Upper lobe of left lung (tissue), 4 donors: ENCODE data around the gene SHROOM4.

ENCODE experiments used
- CTCF ChIP-seq, 6 experiments: fragments of 450-650 bp in 4 of 6; fragments of 200-600 bp in 2 of 6; sonication (generic) in 2 of 6; IDR thresholded peaks; one replicate each; pipeline ENCODE4 v1.5.1; 2016 to 2019; ENCODE audit warnings: antibody characterized with exemption in 6 of 6
- POLR2A ChIP-seq, 4 donors: fragments of 450-650 bp; IDR thresholded peaks; one replicate each; pipeline ENCODE4 v1.5.1; 2016 to 2017; ENCODE audit warnings: antibody characterized with exemption in 4 of 4, mild to moderate bottlenecking in 2 of 4
- POLR2AphosphoS5 ChIP-seq, 2 donors: sonication (generic); formaldehyde crosslinking; IDR thresholded peaks; one replicate each; pipeline ENCODE4 v1.5.1; 2017; ENCODE audit warnings: antibody characterized with exemption in 2 of 2

- TF ChIP-seq POLR2AphosphoS5 (IDR thresholded peaks at IDR 0.05) (no peak), CTCF (IDR thresholded peaks at IDR 0.05) (no peak), POLR2A (IDR thresholded peaks at IDR 0.05) (no peak)
These were observed 248.3 kb downstream of the SHROOM4 start for GRCh38 chrX:50565718-50566117.
